ENCODE data around the gene PRSS36. TPM values are rescaled to one million over a fixed set of nuclear protein-coding genes. Genes with fewer than 3 reads are reported as not detected.

The PRSS36 gene
- total RNA-seq, 1 experiment from 2014 or later, result 1.6 TPM

- Histone ChIP-seq H3K4me3 (ENCODE audit: low read depth, low read length) (no peak overlapping the region), H3K4me1 (no peaks in the 10 kb centered on the region), H3K27me3 (replicated peaks; ENCODE audit: control insufficient read depth, insufficient read depth, low read length) (no peaks in the 10 kb centered on the region), H3K36me3 (ENCODE audit: control insufficient read depth, insufficient read depth, low read length) (peaks cover 11% of the 10 kb centered on the region), H3K9me3 (no peaks in the 10 kb centered on the region)
- ChIA-PET POLR2A (no interaction called here), CTCF (no interaction called here)
- no peak for TF ChIP-seq CTCF (IDR thresholded peaks at IDR 0.05; ENCODE audit: insufficient read depth in 1 of 2, low read depth in 1 of 2, low read length in 1 of 2, severe bottlenecking in 1 of 2, unreplicated experiment in 1 of 2)
- H3K36me3 Mint-ChIP-seq (ENCODE audit: insufficient read depth, unreplicated experiment), result peaks cover 100% of the 10 kb centered on the region
- no TSS peak for BruUV-seq (replicated peaks)
- H3K27me3 Mint-ChIP-seq (ENCODE audit: insufficient read depth, unreplicated experiment), result no peaks in the 10 kb centered on the region
- H3K9me3 Mint-ChIP-seq (ENCODE audit: unreplicated experiment), result no peaks in the 10 kb centered on the region
- intact Hi-C loops (cut with micrococcal nuclease; ENCODE audit: unreplicated experiment), result no loop called here
- no peak for DNase-seq
- H3K27ac Mint-ChIP-seq (ENCODE audit: unreplicated experiment), result no peak overlapping the region
- peaks cover 19% of the 10 kb centered on the region for H3K4me1 Mint-ChIP-seq (ENCODE audit: low read depth, unreplicated experiment)
- no peak overlapping the region for H3K4me3 Mint-ChIP-seq (ENCODE audit: unreplicated experiment)
These were observed 37.3 kb upstream of the PRSS36 start for GRCh38 chr16:31186930-31187807.

- Histone ChIP-seq H3K36me3 (ENCODE audit: control insufficient read depth, insufficient read depth, low read length) (peaks cover 9% of the 10 kb centered on the region), H3K4me1 (no peaks in the 10 kb centered on the region), H3K4me3 (ENCODE audit: low read depth, low read length) (no peak overlapping the region), H3K9me3 (no peaks in the 10 kb centered on the region), H3K27me3 (replicated peaks; ENCODE audit: control insufficient read depth, insufficient read depth, low read length) (no peaks in the 10 kb centered on the region)
- H3K27ac Mint-ChIP-seq (ENCODE audit: unreplicated experiment), result no peak overlapping the region
- no peak for TF ChIP-seq CTCF (IDR thresholded peaks at IDR 0.05; ENCODE audit: insufficient read depth in 1 of 2, low read depth in 1 of 2, low read length in 1 of 2, severe bottlenecking in 1 of 2, unreplicated experiment in 1 of 2)
- H3K27me3 Mint-ChIP-seq (ENCODE audit: insufficient read depth, unreplicated experiment), result no peaks in the 10 kb centered on the region
- peak overlapping the region; percentile 27 for H3K4me3 Mint-ChIP-seq (ENCODE audit: unreplicated experiment)
- ChIA-PET POLR2A (no interaction called here), CTCF (no interaction called here)
- H3K9me3 Mint-ChIP-seq (ENCODE audit: unreplicated experiment), result no peaks in the 10 kb centered on the region
- no TSS peak for BruUV-seq (replicated peaks)
- DNase-seq, result no peak
- intact Hi-C loops (cut with micrococcal nuclease; ENCODE audit: unreplicated experiment), result no loop called here
- peaks cover 100% of the 10 kb centered on the region for H3K36me3 Mint-ChIP-seq (ENCODE audit: insufficient read depth, unreplicated experiment)
- H3K4me1 Mint-ChIP-seq (ENCODE audit: low read depth, unreplicated experiment), result peaks cover 19% of the 10 kb centered on the region
These were observed 36.3 kb upstream of the PRSS36 start for GRCh38 chr16:31186176-31186575.

DNA sequence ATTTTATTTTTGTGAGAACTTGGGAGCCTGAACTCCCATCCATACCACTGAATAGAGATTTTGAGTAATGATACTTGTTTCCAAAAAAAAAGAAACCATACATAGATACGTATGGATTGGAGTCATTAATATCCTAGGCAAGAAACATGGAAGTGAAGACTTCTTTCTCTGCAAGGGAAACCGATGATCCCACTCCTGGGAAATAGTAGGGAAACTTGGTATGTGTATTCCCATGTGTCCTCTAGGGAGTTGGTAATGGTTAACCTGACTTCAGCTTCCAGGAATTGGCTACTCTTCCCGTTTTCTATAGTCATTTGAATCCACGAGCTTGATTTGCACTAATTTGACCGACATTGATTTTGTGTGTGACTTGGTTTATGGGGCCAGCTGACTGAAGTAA lies 35.5 kb upstream of the PRSS36 start:
- H3K4me3 Mint-ChIP-seq (ENCODE audit: unreplicated experiment), result peak overlapping the region; percentile 27
- H3K36me3 ChIP-seq (ENCODE audit: control insufficient read depth, insufficient read depth, low read length), result peaks cover 9% of the 10 kb centered on the region
- H3K9me3 Mint-ChIP-seq (ENCODE audit: unreplicated experiment), result no peaks in the 10 kb centered on the region
- peaks cover 19% of the 10 kb centered on the region for H3K4me1 Mint-ChIP-seq (ENCODE audit: low read depth, unreplicated experiment)
- H3K27me3 ChIP-seq (replicated peaks; ENCODE audit: control insufficient read depth, insufficient read depth, low read length), result no peaks in the 10 kb centered on the region
- no TSS peak for BruUV-seq (replicated peaks)
- H3K36me3 Mint-ChIP-seq (ENCODE audit: insufficient read depth, unreplicated experiment), result peaks cover 100% of the 10 kb centered on the region
- POLR2A ChIA-PET, result no interaction called here
- no peaks in the 10 kb centered on the region for H3K9me3 ChIP-seq
- no peaks in the 10 kb centered on the region for H3K4me1 ChIP-seq
- no peak overlapping the region for H3K27ac Mint-ChIP-seq (ENCODE audit: unreplicated experiment)
- H3K27me3 Mint-ChIP-seq (ENCODE audit: insufficient read depth, unreplicated experiment), result no peaks in the 10 kb centered on the region
- intact Hi-C loops (cut with micrococcal nuclease; ENCODE audit: unreplicated experiment), result no loop called here
- no peak for DNase-seq
- H3K4me3 ChIP-seq (ENCODE audit: low read depth, low read length), result no peak overlapping the region
- no peak for TF ChIP-seq CTCF (IDR thresholded peaks at IDR 0.05; ENCODE audit: insufficient read depth in 1 of 2, low read depth in 1 of 2, low read length in 1 of 2, severe bottlenecking in 1 of 2, unreplicated experiment in 1 of 2)
- CTCF ChIA-PET, result no interaction called here

Measured in Caco-2 (cell line).